ENCODE data around the gene MAST1. TPM values are rescaled to one million over a fixed set of nuclear protein-coding genes. Genes with fewer than 3 reads are reported as not detected.

Gene MAST1
- total and polyA plus RNA-seq, 9 donors, result 0.09 to 0.90 (median 0.61) TPM

DNA sequence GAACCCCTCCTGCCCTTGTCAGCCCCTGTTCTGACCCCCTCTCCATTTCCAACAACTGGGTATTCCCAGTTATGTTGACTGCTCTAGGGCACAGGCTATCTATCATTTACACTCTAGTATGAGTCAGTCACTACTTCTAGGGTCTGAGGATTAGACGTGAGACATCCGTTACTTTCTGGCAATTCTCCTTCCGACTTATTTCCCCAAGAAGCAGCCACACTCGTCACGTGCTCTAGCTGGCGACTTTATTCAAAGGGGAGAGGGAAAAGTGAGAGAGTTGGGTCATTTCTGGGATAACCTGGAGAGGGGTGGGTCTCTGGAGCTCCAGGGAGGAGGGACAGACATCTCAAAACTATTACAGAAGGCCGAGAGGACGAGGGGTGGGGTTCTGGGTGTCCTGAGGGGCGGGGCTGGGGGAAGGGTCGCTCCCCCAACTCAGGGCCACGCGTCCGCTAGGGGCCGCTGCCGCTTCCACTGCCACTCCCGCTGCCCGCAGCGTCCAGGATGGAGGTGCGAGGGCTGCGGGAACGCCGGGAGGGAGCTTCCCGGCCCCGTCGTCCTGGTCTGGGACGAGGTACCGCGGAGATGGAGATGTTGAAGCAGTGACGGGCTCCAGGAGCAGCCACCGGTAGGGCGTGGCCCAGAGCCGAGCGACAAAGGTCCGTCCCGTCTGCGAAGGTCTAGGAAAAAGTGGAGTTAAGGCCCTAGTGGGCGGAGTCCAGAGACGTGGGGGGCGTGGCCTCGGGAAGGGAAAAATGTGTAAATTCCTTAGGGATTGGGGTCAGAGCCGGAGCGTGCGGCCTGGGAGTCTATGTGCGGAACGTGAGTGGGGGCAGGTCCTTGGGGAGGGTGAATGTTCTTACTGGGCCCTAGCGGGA, 12.8 kb upstream of the MAST1 start:
- Histone ChIP-seq H3K36me3 (ENCODE audit: control insufficient read depth, insufficient read depth, low read length) (no peaks in the 10 kb centered on the region), H3K9me3 (replicated peaks; ENCODE audit: control insufficient read depth, low read depth, low read length) (no peaks in the 10 kb centered on the region), H3K4me3 (ENCODE audit: low read length) (no peak overlapping the region), H3K4me1 (ENCODE audit: control insufficient read depth, insufficient read depth, low read length) (no peaks in the 10 kb centered on the region), H3K27ac (ENCODE audit: low read length) (no peak overlapping the region), H3K27me3 (ENCODE audit: control insufficient read depth, insufficient read depth, low read length) (peaks cover 29% of the 10 kb centered on the region)
- DNase-seq, result no peak
- whole genome bisulfite sequencing (ENCODE audit: insufficient coverage), result 2% methylated on average over 39 of the region's 46 CpGs

- 13% methylated on average over 14 of the region's 23 CpGs for WGBS (ENCODE audit: insufficient coverage)
- H3K27me3 ChIP-seq (ENCODE audit: control insufficient read depth, insufficient read depth, low read length), result peaks cover 46% of the 10 kb centered on the region
- no peak overlapping the region for H3K4me3 ChIP-seq (ENCODE audit: low read length)
- H3K27ac ChIP-seq (ENCODE audit: low read length), result no peak overlapping the region
- H3K9me3 ChIP-seq (replicated peaks; ENCODE audit: control insufficient read depth, low read depth, low read length), result no peaks in the 10 kb centered on the region
- peaks cover 8% of the 10 kb centered on the region for H3K4me1 ChIP-seq (ENCODE audit: control insufficient read depth, insufficient read depth, low read length)
- no peak for DNase-seq
- no peaks in the 10 kb centered on the region for H3K36me3 ChIP-seq (ENCODE audit: control insufficient read depth, insufficient read depth, low read length)
Measured at GRCh38 chr19:12828494-12828893, 9.8 kb upstream of the MAST1 start.

- Histone ChIP-seq H3K27me3 (ENCODE audit: control insufficient read depth, insufficient read depth, low read length) (peaks cover 74% of the 10 kb centered on the region), H3K27ac (ENCODE audit: low read length) (no peak overlapping the region), H3K9me3 (replicated peaks; ENCODE audit: control insufficient read depth, low read depth, low read length) (no peaks in the 10 kb centered on the region), H3K36me3 (ENCODE audit: control insufficient read depth, insufficient read depth, low read length) (no peaks in the 10 kb centered on the region), H3K4me1 (ENCODE audit: control insufficient read depth, insufficient read depth, low read length) (peaks cover 17% of the 10 kb centered on the region), H3K4me3 (ENCODE audit: low read length) (no peak overlapping the region)
- WGBS (ENCODE audit: insufficient coverage), result no CpG with 5 or more reads among the region's 5 CpGs
- DNase-seq, result no peak
Measured at GRCh38 chr19:12833418-12833737, 4.9 kb upstream of the MAST1 start.

- H3K36me3 ChIP-seq (ENCODE audit: control insufficient read depth, insufficient read depth, low read length), result no peaks in the 10 kb centered on the region
- H3K9me3 ChIP-seq (replicated peaks; ENCODE audit: control insufficient read depth, low read depth, low read length), result no peaks in the 10 kb centered on the region
- no peak overlapping the region for H3K27ac ChIP-seq (ENCODE audit: low read length)
- H3K4me3 ChIP-seq (ENCODE audit: low read length), result peak overlapping the region; percentile 25
- DNase-seq, result no peak
- under 1% methylated on average over 46 of the region's 87 CpGs for WGBS (ENCODE audit: insufficient coverage)
- peaks cover 78% of the 10 kb centered on the region for H3K27me3 ChIP-seq (ENCODE audit: control insufficient read depth, insufficient read depth, low read length)
- H3K4me1 ChIP-seq (ENCODE audit: control insufficient read depth, insufficient read depth, low read length), result peaks cover 20% of the 10 kb centered on the region
Measured at GRCh38 chr19:12833738-12834565, 4.4 kb upstream of the MAST1 start.

DNA sequence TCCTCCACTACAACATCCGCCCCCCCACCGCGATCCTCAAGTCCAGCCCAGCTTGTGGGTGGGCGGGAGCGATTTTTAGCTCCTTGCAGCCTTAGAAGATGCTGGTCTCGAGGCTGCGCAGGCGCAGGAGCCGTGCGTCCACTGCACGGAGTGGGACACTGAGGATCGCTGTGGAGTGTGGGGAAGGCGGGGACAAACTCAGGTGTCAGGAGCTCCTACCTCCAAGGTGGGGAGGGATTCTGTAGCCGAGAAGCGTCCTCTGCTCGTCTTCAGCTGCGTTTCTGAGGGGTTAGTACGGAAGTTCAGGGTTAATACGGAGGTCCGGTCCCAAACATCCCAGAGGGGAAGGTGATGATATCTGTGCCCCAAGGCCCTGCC, 3.8 kb upstream of the MAST1 start, which contains the start of gene RTBDN:
Gene RTBDN (minus strand): TSS at position 14 of the 378 bp plus-strand sequence. CDS start 4,600 bp downstream, outside the sequence.
- Histone ChIP-seq H3K4me1 (ENCODE audit: control insufficient read depth, insufficient read depth, low read length) (peaks cover 21% of the 10 kb centered on the region), H3K4me3 (ENCODE audit: low read length) (peak within 1 kb of the TSS; percentile 25), H3K9me3 (replicated peaks; ENCODE audit: control insufficient read depth, low read depth, low read length) (no peaks in the 10 kb centered on the region), H3K27me3 (ENCODE audit: control insufficient read depth, insufficient read depth, low read length) (peaks cover 83% of the 10 kb centered on the region), H3K36me3 (ENCODE audit: control insufficient read depth, insufficient read depth, low read length) (no peaks in the 10 kb centered on the region), H3K27ac (ENCODE audit: low read length) (no peak within 1 kb of the TSS)
- DNase-seq, result no peak
- WGBS (ENCODE audit: insufficient coverage), result 4% methylated on average over 20 of the region's 20 CpGs

GRCh38 chr19:12834976-12835757, 3.1 kb upstream of the MAST1 start:
- Histone ChIP-seq H3K36me3 (ENCODE audit: control insufficient read depth, insufficient read depth, low read length) (no peaks in the 10 kb centered on the region), H3K4me3 (ENCODE audit: low read length) (no peak overlapping the region), H3K27me3 (ENCODE audit: control insufficient read depth, insufficient read depth, low read length) (peaks cover 82% of the 10 kb centered on the region), H3K9me3 (replicated peaks; ENCODE audit: control insufficient read depth, low read depth, low read length) (no peaks in the 10 kb centered on the region), H3K4me1 (ENCODE audit: control insufficient read depth, insufficient read depth, low read length) (peaks cover 21% of the 10 kb centered on the region), H3K27ac (ENCODE audit: low read length) (no peak overlapping the region)
- no peak for DNase-seq
- 2% methylated on average over 30 of the region's 39 CpGs for WGBS (ENCODE audit: insufficient coverage)

DNA sequence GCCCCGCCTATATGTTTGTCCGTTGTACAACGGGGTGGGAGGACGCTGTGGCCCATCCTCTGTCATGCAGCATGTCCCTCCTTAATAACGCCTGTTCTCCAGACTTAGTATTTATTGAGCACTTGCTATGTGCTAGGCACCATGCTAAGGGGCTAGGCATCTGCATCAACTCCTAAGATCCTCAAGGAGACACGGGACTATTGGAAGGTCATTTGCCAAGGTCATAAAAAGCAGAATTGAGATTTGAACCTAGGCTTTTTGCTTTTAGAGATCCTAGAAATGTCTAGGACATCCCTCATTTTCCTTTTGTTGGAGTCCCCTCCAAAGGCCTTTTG, 1.8 kb upstream of the MAST1 start:
- Histone ChIP-seq H3K4me1 (ENCODE audit: control insufficient read depth, insufficient read depth, low read length) (peaks cover 26% of the 10 kb centered on the region), H3K9me3 (replicated peaks; ENCODE audit: control insufficient read depth, low read depth, low read length) (no peaks in the 10 kb centered on the region), H3K27me3 (ENCODE audit: control insufficient read depth, insufficient read depth, low read length) (peaks cover 90% of the 10 kb centered on the region), H3K27ac (ENCODE audit: low read length) (no peak overlapping the region), H3K4me3 (ENCODE audit: low read length) (no peak overlapping the region), H3K36me3 (ENCODE audit: control insufficient read depth, insufficient read depth, low read length) (no peaks in the 10 kb centered on the region)
- DNase-seq, result no peak
- 3% methylated on average over 5 of the region's 6 CpGs for WGBS (ENCODE audit: insufficient coverage)

DNA sequence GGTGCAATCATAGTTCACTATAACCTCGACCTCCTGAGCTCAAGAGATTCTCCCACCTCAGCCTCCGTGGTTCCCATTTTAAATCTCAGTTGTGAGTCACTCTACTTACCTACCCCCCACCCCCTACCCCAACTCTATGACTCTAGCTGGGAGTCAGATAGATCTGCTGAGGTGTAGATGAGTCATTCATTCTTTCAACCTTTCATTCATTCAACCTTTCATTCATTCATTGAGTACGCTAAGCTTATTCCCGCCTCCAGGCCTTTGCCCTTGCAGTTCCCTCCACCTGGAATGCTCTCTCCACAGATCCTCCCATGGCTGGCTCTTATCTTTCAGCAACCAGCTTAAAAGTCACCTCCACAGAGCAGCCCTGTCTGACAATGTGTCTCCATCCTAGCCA, 1.1 kb upstream of the MAST1 start:
- WGBS (ENCODE audit: insufficient coverage), result 76% methylated on average over 2 of the region's 4 CpGs
- H3K9me3 ChIP-seq (replicated peaks; ENCODE audit: control insufficient read depth, low read depth, low read length), result no peaks in the 10 kb centered on the region
- H3K4me3 ChIP-seq (ENCODE audit: low read length), result no peak overlapping the region
- no peak for DNase-seq
- H3K27ac ChIP-seq (ENCODE audit: low read length), result no peak overlapping the region
- H3K27me3 ChIP-seq (ENCODE audit: control insufficient read depth, insufficient read depth, low read length), result peaks cover 94% of the 10 kb centered on the region
- no peaks in the 10 kb centered on the region for H3K36me3 ChIP-seq (ENCODE audit: control insufficient read depth, insufficient read depth, low read length)
- H3K4me1 ChIP-seq (ENCODE audit: control insufficient read depth, insufficient read depth, low read length), result peaks cover 26% of the 10 kb centered on the region

- 23% methylated on average over 8 of the region's 21 CpGs for WGBS (ENCODE audit: insufficient coverage)
- DNase-seq, result no peak
- H3K27me3 ChIP-seq (ENCODE audit: control insufficient read depth, insufficient read depth, low read length), result peaks cover 90% of the 10 kb centered on the region
- H3K27ac ChIP-seq (ENCODE audit: low read length), result no peak overlapping the region
- H3K9me3 ChIP-seq (replicated peaks; ENCODE audit: control insufficient read depth, low read depth, low read length), result no peaks in the 10 kb centered on the region
- H3K4me1 ChIP-seq (ENCODE audit: control insufficient read depth, insufficient read depth, low read length), result peaks cover 17% of the 10 kb centered on the region
- H3K4me3 ChIP-seq (ENCODE audit: low read length), result no peak overlapping the region
- no peaks in the 10 kb centered on the region for H3K36me3 ChIP-seq (ENCODE audit: control insufficient read depth, insufficient read depth, low read length)
Measured at GRCh38 chr19:12838886-12839756, 806 bp downstream of the MAST1 start.

All from muscle of leg (tissue), 11 donors.